ENCODE data around the gene RPS6KA5. TPM values are rescaled to one million over a fixed set of nuclear protein-coding genes. Genes with fewer than 3 reads are reported as not detected.

Gene RPS6KA5
- total and polyA plus RNA-seq, 2 donors (not counting 1 experiment from before 2014, with no cell fraction given) = 6.0 to 34.6 TPM

DNA sequence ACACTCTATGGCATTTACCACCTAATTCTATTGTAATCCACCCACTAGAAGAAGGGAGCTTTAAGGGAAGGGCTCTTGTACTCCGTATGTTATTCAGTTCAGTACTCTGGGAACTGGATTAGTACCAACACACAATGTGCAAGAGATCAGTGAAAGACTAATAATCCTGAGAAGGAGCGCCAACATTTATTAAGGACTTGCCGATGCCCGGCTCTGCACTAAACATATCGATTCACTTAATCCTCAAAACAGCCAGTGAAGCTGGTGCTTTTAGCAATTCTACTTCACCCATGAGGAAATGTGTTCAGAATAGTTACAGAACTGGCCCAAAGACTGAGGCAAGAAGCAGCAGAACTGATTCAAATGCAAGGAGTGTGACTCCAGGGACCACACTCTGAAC lies 80.9 kb downstream of the RPS6KA5 start:
- no peaks in the 10 kb centered on the region for H3K27me3 ChIP-seq (replicated peaks in 1 of 4; ENCODE audit: control extremely low read depth in 1 of 4, control insufficient read depth in 3 of 4, insufficient read depth in 4 of 4, low read length in 3 of 4)
- Mint-ChIP-seq H3K4me1 (peaks cover 2% of the 10 kb centered on the region), H3K4me3 (no peak overlapping the region), H3K27ac (no peak overlapping the region), H3K27me3 (no peaks in the 10 kb centered on the region), H3K9me3 (ENCODE audit: insufficient read depth) (no peaks in the 10 kb centered on the region)
- DNase-seq = no peak
- peaks cover 19% of the 10 kb centered on the region for H3K79me2 ChIP-seq (ENCODE audit: control insufficient read depth, insufficient read depth, low read length)
- H3K9ac ChIP-seq (ENCODE audit: low read length) = no peak overlapping the region
- no peak overlapping the region for H3K27ac ChIP-seq (ENCODE audit: low read length in 2 of 2)
- no peaks in the 10 kb centered on the region for H3K4me1 ChIP-seq (ENCODE audit: control insufficient read depth in 2 of 2, insufficient read depth in 2 of 2, low read length in 2 of 2)
- WGBS (ENCODE audit: insufficient coverage) = 100% methylated on average over 1 of the region's 5 CpGs
- no peak for ATAC-seq (ENCODE audit: low read depth)
- TF ChIP-seq, protein P1, sequence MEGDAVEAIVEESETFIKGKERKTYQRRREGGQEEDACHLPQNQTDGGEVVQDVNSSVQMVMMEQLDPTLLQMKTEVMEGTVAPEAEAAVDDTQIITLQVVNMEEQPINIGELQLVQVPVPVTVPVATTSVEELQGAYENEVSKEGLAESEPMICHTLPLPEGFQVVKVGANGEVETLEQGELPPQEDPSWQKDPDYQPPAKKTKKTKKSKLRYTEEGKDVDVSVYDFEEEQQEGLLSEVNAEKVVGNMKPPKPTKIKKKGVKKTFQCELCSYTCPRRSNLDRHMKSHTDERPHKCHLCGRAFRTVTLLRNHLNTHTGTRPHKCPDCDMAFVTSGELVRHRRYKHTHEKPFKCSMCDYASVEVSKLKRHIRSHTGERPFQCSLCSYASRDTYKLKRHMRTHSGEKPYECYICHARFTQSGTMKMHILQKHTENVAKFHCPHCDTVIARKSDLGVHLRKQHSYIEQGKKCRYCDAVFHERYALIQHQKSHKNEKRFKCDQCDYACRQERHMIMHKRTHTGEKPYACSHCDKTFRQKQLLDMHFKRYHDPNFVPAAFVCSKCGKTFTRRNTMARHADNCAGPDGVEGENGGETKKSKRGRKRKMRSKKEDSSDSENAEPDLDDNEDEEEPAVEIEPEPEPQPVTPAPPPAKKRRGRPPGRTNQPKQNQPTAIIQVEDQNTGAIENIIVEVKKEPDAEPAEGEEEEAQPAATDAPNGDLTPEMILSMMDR (IDR thresholded peaks at IDR 0.05) = no peak
- no peak for TF ChIP-seq EZH2 (IDR thresholded peaks at IDR 0.05; ENCODE audit: borderline replicate concordance, insufficient read depth, low read depth, low read length, poor library complexity, severe bottlenecking)
- H4K20me1 ChIP-seq (ENCODE audit: control insufficient read depth, insufficient read depth, low read length, poor library complexity, severe bottlenecking) = no peaks in the 10 kb centered on the region
- ChIA-PET CTCF (interaction anchor here (0.7 to 1.9 kb wide), 3 partner anchors 11 to 194 kb away, joined by 3 to 5 read pairs (median 4); no protein-coding TSS in a partner anchor), POLR2A (no interaction called here)
- peaks cover 1 to 16% of the 10 kb centered on the region in 2 experiments for H3K36me3 ChIP-seq (replicated peaks in 1 of 2; ENCODE audit: control extremely low read depth in 1 of 2, control insufficient read depth in 1 of 2, extremely low read depth in 1 of 2, insufficient read depth in 2 of 2, low read length in 1 of 2)
- H3K4me3 ChIP-seq (ENCODE audit: control extremely low read depth in 1 of 5, extremely low read depth in 1 of 5, insufficient read depth in 1 of 5, low read depth in 2 of 5, low read length in 4 of 5) = no peak overlapping the region
- intact Hi-C loops (cut with micrococcal nuclease) = no loop called here
- no peak overlapping the region for H2AFZ ChIP-seq (ENCODE audit: insufficient read depth, low read depth, low read length, poor library complexity, severe bottlenecking)
- H3K4me2 ChIP-seq (replicated peaks; ENCODE audit: low read depth, low read length, poor library complexity, severe bottlenecking) = no peak overlapping the region
- H3K9me3 ChIP-seq (ENCODE audit: control extremely low read depth in 1 of 3, control insufficient read depth in 2 of 3, insufficient read depth in 1 of 3, low read length in 2 of 3) = no peaks in the 10 kb centered on the region

DNA sequence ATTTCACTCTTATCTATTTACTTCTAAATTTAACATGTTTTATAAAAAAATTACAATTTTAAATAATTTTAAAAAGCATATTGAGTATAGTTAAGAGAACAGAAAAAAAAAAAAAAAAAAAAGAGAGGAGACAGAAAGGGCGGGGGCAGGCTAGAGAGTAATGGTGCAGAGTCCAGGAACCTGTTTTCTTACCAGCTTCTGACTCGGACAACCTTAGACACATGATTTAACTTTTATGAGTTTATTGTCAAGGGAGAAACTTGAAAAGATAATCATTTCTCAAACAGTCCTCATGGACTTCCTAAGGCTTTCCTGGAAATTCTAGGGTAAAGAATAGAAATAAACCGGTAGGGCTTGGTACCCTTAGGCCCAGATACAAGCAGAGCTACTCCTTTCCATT lies 84.3 kb downstream of the RPS6KA5 start:
- intact Hi-C loops (cut with micrococcal nuclease) = no loop called here
- DNase-seq (no peak), ATAC-seq (ENCODE audit: low read depth) (no peak)
- no CpG with 5 or more reads among the region's 3 CpGs for WGBS (ENCODE audit: insufficient coverage)
- H3K4me3 ChIP-seq (ENCODE audit: control extremely low read depth in 1 of 5, extremely low read depth in 1 of 5, insufficient read depth in 1 of 5, low read depth in 2 of 5, low read length in 4 of 5) = no peak overlapping the region
- CTCF ChIA-PET = interaction anchor here (0.9 to 1.3 kb wide), 2 partner anchors 96 to 197 kb away, joined by 3 to 5 read pairs; no protein-coding TSS in a partner anchor
- POLR2A ChIA-PET = no interaction called here
- Mint-ChIP-seq H3K4me3 (no peak overlapping the region), H3K4me1 (no peaks in the 10 kb centered on the region), H3K27me3 (no peaks in the 10 kb centered on the region), H3K9me3 (ENCODE audit: insufficient read depth) (no peaks in the 10 kb centered on the region), H3K27ac (no peak overlapping the region)
- TF ChIP-seq, protein P1 (IDR thresholded peaks at IDR 0.05) = no peak
- TF ChIP-seq EZH2 (IDR thresholded peaks at IDR 0.05; ENCODE audit: borderline replicate concordance, insufficient read depth, low read depth, low read length, poor library complexity, severe bottlenecking) = no peak
- H3K27me3 ChIP-seq (replicated peaks in 1 of 4; ENCODE audit: control extremely low read depth in 1 of 4, control insufficient read depth in 3 of 4, insufficient read depth in 4 of 4, low read length in 3 of 4) = no peaks in the 10 kb centered on the region
- no peak overlapping the region for H3K9ac ChIP-seq (ENCODE audit: low read length)
- H3K4me1 ChIP-seq (ENCODE audit: control insufficient read depth in 2 of 2, insufficient read depth in 2 of 2, low read length in 2 of 2) = no peaks in the 10 kb centered on the region
- H4K20me1 ChIP-seq (ENCODE audit: control insufficient read depth, insufficient read depth, low read length, poor library complexity, severe bottlenecking) = no peaks in the 10 kb centered on the region
- peaks cover 24% of the 10 kb centered on the region for H3K79me2 ChIP-seq (ENCODE audit: control insufficient read depth, insufficient read depth, low read length)
- no peak overlapping the region for H3K27ac ChIP-seq (ENCODE audit: low read length in 2 of 2)
- H2AFZ ChIP-seq (ENCODE audit: insufficient read depth, low read depth, low read length, poor library complexity, severe bottlenecking) = no peak overlapping the region
- peaks cover 0 to 18% of the 10 kb centered on the region in 2 experiments for H3K36me3 ChIP-seq (replicated peaks in 1 of 2; ENCODE audit: control extremely low read depth in 1 of 2, control insufficient read depth in 1 of 2, extremely low read depth in 1 of 2, insufficient read depth in 2 of 2, low read length in 1 of 2)
- H3K9me3 ChIP-seq (ENCODE audit: control extremely low read depth in 1 of 3, control insufficient read depth in 2 of 3, insufficient read depth in 1 of 3, low read length in 2 of 3) = no peaks in the 10 kb centered on the region
- no peak overlapping the region for H3K4me2 ChIP-seq (replicated peaks; ENCODE audit: low read depth, low read length, poor library complexity, severe bottlenecking)
